Tongue (tissue), 2 donors: ENCODE measurements around the gene ZNF33A. TPM values are rescaled to one million over a fixed set of nuclear protein-coding genes. Genes with fewer than 3 reads are reported as not detected.
"Not testable (repeated sequence)": the region's sequence is repeated elsewhere in the genome, so short reads cannot be mapped to it uniquely, and the experiment has no call there.

Source experiments
- DNase-seq: peaks from one replicate; pipeline ENCODE4 v3.0.0-alpha.2; 2015
- total RNA-seq: library from RNA; depleted of rRNA; stranded (reverse); fragments of >200 nt; gene quantifications from one replicate; pipeline ENCODE4 v1.2.3, GENCODE V29; 2014

Gene ZNF33A
- total RNA-seq: 37.7 TPM

DNA sequence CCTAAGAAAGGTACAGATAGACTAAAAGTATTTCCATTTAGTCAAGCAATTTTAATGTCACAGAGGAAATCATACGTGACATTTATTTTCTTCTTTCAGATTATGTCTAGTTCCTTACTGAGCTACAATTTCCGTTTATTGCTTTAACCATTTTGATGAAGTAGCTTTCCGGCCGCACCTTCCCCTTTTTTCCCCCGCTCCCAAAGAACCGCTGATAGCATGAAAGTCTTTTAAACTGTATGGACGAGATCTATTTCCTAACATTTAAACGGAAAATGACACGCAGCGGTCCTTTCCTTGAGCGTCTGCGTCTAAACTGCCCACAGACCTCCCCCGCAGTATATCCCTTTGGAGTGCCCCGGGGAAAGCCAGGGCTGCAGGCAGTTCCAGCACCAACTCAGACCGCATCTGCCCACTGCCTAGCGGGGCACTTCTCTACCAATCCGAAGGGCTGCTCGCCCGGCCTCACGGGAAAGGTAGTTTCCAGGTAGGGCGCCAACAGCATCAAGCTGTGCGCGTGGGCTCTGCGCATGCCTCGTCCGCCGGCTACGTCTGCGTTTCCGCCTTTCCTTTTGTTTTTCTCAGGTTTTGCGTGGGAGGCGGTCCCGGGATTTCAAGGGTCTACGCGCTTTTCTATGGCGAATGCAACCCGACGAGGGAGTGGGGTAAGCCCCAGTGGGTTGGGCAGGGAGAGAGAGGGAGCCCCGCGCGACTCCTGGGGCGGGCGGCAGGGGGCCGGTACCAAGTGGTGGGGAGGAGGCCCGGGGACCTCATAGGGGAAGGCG lies at the start of gene ZNF33A:
ZNF33A (plus strand) TSS at position 557 of the 785 bp plus-strand sequence. CDS start 1,667 bp downstream, outside the sequence.
- peak; percentile 96 for DNase-seq

DNA sequence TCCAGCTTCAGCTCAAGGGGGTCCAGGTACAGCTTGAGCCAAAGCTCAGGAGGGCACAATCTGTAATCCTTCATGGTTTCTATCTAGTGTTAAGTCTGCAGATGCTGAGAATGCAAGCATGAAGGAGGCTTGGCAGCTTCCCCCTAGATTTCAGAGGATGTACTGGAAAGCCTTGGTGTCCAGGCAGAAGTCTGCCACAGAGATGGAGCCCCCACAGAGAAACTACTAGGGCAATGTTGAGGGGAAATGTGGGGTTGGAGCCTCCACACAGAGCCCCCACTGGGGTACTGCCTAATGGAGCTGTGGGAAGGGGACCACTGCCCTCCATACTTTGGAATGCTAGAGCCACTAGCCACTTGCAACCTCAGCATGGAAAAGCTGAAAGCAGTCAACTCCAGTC lies 45.5 kb upstream of the ZNF33A start:
- no peak for DNase-seq

DNA sequence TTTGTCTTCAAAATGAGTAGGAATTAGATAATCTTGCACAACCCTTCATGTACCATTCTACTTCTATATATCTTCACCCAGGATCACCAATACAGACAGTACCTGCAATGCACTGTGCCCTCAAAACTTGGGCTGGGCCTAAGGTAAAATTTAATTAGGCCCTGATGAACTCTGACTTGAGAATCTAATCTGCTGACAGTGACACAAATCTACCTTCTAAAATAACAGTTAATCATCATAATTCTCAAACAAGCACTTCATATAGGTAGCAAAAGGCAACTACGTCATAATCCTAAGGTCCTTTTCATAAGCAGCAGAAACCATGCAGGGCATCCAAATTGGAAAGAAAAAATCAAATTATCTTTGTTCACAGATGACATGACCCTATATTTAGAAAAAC lies 38.1 kb upstream of the ZNF33A start:
- DNase-seq: no peak

DNA sequence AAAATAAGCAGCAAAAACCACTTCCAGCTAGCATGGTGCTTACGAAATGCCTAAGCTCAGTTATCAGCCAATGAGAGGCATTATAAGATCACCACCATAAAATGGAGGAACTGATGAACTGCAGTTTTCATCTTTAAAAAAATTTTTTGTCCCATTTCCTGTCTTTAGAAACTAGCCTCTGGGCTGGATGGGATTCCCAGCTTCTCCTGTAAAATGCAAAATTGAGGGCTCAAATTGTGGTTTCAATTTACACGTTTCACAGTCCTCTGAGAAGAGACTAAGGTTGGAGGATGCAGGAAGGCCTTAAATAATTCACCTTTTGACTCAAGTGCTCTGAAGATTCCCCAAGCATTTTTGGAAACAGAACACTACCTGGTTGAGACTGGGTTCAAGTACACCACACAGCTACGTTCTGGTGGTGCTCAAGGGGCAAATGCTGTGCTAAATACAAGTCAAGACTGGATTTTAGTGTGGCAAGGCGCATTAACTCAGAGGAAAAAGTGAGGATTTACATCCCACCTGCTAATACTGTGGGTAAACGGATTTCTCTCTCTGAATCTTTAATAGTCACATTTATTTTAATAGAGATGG lies 35.0 kb upstream of the ZNF33A start:
- DNase-seq: peak; percentile 39

DNA sequence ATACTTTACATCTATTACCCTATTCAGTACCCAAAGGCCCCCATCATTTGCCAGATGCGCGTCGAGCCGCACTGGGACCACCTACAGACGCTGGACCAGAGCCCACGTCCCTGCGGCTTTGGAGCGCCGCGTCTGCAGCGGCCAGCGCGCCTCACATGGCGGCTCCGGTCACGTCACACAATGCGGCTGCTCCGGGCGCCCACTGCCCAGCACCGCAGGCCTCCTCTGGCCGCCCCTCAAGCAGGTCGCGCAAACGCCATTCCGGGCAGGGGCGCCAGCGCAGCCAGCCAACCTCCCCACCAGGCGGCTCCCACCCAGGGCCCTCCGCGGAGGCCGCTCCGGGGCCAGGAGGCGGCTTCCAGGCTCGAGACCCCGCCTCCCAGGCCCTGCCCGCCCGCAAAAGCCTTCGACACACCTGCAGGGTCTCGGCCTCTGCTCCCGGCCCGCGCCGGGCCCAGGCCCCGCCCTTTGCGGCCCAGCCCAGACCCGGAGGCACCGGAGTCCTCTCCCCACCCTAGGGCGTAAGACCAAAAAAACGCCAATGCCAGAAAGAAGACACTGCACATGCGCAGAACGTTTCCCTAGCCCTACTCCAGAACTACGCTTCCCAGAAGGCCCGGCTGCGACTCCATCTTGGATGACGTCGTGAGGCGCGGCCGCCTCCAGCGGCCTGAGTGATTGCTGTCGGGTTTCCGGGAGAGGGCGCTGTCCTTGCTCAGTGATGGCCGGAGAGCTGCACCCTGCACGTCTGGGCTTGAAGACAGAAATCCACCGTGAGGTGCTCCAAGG lies 34.2 kb upstream of the ZNF33A start, which contains the start of gene ZNF25:
ZNF25 (minus strand) TSS at position 557 of the 789 bp plus-strand sequence. CDS start 4,925 bp downstream, outside the sequence.
- DNase-seq: peak; percentile 99

DNA sequence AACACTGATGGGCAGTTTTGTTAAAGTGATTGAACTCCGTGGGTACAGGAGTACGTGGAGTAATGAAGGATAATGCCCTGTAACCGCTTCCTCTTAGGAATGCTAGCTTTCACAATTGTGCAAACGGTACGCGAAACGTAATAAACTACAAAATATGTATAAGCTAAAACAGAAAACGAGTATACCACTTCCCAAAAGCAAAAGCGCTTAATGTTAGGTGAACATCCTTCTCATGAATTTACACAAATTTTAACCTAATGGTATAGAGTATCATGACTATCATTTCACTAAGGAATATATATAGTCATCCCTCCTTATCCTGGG lies 33.6 kb upstream of the ZNF33A start:
- DNase-seq: no peak

DNA sequence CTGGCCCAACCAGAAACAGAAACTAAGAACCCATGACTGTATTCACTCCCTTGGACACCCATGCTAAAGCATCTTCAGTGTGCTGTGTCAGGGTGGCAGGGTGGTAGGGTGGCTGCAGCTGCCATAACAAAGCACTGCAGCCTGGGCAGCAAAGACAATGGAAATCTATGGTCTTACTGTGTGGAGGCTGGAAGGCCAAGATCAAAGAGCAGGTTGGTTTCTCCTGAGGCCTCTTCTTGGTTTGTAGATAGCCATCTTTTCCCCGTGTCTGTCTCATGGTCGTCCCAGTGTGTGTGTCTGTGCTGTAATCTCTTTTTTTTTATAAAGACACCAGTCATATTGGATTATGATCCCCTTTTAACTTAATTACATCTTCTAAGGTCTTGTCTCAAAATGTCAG lies 18.8 kb upstream of the ZNF33A start:
- DNase-seq: no peak

DNA sequence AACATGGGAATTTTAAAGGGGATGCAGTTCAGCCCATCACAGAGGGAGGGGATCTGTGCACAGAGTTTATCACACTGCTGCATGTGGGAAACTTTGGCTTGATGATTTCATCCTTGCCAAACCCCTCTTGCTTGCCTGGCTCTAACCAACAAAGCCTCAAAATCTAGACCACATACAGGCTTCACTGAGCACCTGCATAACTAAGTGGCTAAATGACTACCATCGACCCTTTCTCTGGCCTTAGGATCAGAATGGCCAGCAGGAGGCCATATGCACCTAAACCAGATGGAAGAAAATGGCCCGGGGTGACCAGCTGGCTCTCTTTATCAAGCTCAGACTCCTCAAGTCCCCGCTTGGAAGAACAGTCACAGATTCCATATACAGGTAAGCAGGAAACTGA lies 18.4 kb upstream of the ZNF33A start:
- DNase-seq: no peak

DNA sequence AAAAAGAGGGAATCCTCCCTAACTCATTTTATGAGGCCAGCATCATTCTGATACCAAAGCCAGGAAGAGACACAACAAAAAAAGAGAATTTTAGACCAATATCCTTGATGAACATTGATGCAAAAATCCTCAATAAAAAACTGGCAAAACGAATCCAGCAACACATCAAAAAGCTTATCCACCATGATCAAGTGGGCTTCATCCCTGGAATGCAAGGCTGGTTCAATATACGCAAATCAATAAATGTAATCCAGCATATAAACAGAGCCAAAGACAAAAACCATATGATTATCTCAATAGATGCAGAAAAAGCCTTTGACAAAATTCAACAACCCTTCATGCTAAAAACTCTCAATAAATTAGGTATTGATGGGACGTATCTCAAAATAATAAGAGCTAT lies 11.6 kb upstream of the ZNF33A start:
- DNase-seq: not testable (repeated sequence)

DNA sequence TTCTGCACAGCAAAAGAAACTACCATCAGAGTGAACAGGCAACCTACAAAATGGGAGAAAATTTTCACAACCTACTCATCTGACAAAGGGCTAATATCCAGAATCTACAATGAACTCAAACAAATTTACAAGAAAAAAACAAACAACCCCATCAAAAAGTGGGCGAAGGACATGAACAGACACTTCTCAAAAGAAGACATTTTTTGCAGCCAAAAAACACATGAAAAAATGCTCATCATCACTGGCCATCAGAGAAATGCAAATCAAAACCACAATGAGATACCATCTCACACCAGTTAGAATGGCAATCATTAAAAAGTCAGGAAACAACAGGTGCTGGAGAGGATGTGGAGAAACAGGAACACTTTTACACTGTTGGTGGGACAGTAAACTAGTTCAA lies 10.0 kb upstream of the ZNF33A start:
- DNase-seq: not testable (repeated sequence)

DNA sequence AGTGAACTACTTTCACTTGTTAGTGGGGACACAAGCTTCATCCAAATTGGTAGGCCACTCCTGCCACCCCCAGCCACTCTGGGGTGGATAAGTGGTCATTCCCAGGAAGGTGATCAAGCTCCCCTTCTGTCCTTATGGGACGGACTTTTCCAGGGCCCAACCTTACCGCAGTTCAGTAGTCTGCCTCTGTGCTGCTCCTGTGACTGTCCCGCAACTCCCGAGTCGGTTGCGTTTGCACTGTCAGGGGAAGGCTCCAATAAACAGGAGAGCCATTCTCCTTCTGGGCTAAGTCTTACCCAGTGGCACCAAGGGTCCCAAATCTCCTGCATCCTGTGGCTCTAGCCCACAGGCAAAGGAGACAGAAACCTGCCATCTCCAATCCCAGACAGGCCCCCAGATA lies 7.4 kb upstream of the ZNF33A start:
- no peak for DNase-seq

DNA sequence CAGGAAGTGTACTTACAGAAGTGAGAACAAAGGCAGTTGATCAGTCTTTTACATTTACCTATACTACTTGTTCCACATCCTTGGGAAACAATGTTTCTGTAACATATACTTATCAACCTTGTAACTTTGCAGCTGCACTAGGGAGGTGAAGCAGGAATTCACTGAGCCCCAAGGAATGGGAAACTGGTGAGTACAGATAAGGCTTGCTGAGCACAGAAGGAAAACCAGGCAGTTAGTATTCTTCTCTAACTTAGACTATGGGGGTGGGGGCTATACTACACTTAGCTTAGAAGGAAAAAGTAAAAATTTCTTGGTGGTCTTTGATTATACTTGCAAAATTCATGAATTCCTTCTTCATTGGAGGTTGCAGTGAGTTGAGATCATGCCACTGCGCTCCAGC lies 6.9 kb upstream of the ZNF33A start:
- no peak for DNase-seq

DNA sequence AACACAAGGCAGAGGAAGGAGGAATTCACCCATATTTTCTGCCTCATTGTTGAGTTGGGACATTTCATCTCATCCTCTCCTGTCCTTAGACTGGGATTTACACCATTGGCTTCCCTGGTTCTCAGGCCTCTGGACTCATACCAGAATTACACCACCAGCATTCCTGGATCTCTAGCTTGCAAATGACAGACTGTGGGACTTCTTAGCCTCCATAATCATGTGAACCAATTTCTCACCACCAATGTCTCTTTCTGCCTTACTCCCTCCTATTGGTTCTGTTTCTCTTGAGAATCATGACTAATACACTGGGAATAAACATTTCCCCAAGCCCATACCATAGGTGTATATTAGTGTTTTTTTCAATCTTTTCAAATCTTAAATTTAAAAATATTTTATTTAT lies 2.9 kb upstream of the ZNF33A start:
- no peak for DNase-seq

DNA sequence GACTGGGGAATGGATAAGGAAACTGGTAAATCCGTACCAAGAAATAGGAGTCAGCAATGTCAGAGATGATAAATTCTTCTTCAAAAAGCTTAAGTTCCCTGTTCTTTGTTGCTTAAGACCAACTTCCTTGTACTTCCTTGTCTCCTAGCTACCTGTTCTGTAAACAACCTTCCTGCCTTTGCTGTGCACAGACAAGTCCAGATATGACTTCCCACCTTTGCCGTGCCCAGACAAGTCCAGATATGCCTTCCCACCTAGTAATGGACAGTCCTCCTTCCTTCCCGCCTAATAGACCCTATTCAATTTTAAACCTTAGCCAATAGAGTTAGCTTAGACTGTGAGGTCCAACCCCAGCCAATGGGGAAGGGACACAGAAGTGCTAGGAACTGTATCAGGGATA lies 2.5 kb upstream of the ZNF33A start:
- no peak for DNase-seq

DNA sequence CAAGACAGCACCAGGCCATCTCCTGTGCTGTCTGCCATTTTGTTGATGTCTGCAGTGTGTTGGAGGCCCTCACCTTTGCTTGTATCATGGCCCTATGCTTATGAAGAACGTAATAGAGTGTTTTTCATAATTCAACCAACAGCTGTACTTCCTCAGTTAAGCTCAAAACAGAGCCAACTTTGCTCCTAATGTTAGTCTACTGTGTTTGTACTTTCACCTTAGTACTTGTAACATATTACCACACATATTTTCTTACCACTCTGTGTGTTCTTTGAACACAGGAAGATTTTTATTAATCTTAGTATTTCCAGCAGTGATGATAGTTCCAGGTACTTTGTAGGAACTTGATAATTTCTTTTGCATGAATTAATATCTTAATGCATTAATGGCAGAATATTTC lies 5.9 kb downstream of the ZNF33A start:
- DNase-seq: no peak

DNA sequence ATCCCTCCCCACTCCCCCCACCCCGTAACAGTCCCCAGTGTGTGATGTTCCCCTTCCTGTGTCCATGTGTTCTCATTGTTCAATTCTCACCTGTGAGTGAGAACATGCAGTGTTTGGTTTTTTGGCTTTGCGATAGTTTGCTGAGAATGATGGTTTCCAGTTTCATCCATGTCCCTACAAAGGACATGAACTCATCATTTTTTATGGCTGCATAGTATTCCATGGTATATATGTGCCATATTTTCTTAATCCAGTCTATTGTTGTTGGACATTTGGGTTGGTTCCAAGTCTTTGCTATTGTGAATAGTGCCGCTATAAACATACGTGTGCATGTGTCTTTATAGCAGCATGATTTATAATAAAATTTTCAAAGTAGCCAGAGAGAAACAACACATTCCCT lies 8.6 kb downstream of the ZNF33A start:
- DNase-seq: not testable (repeated sequence)

DNA sequence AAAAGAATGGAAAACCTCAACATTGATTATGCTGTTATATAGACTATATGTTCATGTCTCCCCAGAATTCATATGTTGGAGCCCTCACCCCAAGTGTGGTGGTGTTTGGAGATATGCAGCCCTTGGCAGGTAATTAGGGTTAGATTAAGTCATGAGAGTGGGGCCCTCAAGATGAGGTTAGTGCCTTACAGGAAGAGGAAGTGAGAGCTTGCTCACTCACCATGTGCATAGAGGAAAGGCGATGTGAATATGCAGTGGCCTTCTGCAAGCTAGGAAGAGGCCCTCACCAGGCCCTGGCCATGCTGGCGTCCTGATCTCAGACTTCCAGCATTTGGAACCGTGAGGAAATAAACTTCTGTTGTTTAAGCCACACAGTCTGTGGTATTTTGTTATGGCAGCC lies 14.8 kb downstream of the ZNF33A start:
- DNase-seq: no peak

DNA sequence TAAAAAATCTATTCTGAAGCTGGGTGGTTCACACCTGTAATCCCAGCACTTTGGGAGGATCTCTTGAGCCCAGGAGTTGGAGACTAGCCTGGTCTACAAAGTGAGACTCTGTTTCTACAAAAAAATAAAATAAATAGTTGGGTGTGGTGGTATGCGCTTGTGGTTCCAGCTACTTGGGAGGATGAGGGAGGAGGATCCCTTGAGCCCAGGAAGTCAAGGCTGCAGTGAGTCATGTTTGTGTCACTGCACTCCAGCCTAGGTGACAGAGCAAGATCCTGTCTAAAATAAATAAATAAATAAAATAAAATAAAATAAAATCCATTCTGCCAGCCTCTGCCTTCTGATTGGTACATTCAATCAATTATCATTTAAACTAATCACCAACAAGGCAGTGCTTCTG lies 17.5 kb downstream of the ZNF33A start:
- no peak for DNase-seq

DNA sequence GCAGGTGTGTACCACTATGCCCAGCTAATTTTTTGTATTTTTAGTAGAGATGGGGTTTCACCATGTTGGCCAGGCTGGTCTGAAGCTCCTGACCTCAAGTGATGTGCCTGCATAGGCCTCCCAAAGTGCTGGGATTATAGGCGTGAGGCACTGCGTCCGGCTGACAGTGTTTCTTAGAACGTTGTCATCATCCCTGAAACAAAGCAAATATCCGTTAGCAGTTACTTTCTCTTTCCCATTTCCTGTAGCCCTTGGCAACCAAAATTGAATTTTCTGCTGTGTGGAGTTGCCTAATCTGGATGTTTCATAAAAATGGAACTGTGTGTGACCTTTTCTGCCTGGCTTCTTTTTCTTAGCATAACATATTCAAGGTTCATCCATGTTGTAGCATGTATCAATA lies 22.4 kb downstream of the ZNF33A start:
- DNase-seq: no peak

DNA sequence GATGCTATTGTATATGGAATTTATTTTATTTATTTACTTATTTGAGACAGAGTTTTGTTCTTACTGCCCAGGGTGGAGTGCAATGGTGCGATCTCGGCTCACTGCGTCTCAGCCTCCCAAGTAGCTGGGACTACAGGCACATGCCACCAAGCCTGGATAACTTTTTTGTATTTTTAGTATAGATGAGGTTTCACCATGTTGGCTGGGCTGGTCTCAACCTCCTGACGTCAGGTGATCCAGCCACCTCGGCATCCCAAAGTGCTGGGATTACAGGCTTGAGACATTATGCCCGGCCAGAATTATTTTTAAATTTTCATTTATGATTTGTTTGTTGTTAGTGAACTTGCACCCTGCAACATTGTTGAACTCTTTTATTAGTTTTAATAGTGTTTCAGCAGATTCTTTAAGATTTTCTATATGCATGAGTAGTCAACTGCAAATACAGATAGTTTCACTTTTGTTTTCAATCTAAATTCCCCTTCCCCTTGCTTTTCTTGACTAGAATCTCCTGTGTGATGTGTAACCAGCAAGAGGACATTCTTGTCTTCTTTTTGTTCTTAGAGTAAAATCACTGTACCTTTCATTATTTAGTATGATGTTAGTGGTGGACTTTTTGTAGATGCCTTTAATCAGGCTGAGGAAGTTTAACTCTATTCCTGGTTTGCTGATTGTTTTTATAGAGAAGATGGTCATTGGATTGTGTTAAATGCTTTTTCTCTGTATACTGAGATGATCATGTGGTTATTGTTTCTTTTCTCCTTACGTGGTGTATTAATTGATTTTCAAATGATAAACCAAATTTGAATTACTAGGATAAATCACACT lies 27.8 kb downstream of the ZNF33A start:
- no peak for DNase-seq

DNA sequence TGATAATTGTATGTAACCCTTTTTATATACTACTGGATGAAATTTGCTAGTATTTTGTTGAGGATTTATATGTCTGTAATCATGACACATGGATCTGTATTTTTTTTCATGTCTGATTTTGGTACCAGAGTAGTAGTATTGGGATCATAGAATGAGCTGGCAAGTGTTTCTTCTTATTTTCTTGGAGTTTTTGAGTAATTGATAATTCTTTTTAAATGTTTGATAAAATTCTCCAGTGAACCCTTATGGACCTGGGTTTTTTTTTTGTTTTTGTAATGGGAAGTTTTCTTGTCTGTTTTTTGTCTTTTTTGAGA lies 28.4 kb downstream of the ZNF33A start:
- no peak for DNase-seq

DNA sequence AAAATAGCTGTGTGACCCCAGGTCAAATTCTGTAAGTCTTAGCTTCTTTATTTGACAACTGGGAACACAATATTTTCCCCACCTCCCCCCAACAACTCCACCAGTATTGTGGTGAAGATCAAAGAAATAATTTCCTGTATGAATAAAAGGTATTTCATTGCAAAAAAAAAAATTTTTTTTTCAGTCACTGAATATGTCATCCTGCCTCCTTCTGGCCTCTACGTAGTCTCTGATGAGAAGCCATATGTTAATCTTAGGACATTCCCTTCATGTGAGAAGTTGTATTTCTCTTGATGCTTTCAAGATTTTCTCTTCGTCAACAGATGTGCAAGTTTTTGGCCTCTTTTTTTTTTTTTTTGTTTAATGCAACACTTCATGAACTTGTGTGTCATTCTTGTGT lies 33.0 kb downstream of the ZNF33A start:
- no peak for DNase-seq

DNA sequence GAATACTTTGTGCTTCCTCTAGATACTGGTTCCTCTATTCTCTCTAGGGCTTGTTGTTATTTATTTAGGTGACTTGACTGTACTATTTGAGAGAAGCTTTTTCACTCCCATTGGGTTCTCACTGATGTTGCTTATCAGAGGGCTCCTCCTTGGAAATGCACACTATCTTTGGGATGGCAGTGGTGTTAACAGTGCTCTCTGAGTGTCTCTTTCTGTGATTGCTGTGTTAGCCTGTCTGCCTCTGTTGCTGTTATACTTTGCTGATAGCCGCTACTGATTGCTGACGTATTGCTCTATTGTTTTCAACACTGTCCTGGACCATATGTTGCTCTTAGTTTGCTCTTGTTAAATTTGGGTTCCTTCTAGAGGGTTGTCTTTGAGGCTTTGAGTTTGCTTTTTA lies 34.7 kb downstream of the ZNF33A start:
- DNase-seq: no peak
